ENCODE measurements around the gene ARHGEF3. TPM values are rescaled to one million over a fixed set of nuclear protein-coding genes. Genes with fewer than 3 reads are reported as not detected.

The ARHGEF3 gene
- total RNA-seq, 1 donor from 2014 or later, result 16.5 TPM

DNA sequence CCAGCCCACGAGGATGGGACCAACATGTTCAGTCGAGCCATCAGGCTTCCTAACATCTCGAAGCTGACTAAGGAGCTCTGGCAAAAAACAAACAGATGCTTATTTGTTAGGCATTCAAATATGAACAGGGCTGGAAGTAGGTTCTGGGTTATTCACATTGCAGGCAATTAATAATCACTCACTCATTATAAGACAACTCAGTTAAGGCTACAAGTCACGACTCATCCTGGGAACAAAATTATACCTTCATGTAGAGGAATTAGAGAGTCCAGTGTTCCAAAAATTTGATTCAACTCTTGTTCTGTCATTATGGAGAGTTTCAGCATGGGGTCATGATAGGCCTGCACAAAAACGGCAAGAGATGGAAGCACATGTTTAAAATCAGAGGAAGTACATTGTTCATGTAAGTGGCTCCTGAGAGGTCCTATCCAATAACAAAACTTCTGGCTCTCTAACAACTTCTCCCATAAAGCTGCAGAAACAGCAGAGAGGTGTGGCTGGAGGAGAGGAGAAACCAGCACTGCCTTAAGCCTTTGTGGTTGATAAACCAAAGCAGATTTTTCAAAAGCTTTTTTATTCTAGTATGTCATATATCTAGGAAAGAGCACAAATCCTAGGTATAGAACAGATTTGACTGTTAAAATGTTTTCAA, 50.6 kb downstream of the ARHGEF3 start:
- H3K27ac ChIP-seq (replicated peaks), result no peak overlapping the region
- no peaks in the 10 kb centered on the region for H3K27me3 ChIP-seq (ENCODE audit: low read depth)
- TF ChIP-seq, protein P1, sequence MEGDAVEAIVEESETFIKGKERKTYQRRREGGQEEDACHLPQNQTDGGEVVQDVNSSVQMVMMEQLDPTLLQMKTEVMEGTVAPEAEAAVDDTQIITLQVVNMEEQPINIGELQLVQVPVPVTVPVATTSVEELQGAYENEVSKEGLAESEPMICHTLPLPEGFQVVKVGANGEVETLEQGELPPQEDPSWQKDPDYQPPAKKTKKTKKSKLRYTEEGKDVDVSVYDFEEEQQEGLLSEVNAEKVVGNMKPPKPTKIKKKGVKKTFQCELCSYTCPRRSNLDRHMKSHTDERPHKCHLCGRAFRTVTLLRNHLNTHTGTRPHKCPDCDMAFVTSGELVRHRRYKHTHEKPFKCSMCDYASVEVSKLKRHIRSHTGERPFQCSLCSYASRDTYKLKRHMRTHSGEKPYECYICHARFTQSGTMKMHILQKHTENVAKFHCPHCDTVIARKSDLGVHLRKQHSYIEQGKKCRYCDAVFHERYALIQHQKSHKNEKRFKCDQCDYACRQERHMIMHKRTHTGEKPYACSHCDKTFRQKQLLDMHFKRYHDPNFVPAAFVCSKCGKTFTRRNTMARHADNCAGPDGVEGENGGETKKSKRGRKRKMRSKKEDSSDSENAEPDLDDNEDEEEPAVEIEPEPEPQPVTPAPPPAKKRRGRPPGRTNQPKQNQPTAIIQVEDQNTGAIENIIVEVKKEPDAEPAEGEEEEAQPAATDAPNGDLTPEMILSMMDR (IDR thresholded peaks at IDR 0.05; ENCODE audit: borderline replicate concordance), result no peak
- peaks cover 30% of the 10 kb centered on the region for H3K4me1 ChIP-seq
- H3K4me3 ChIP-seq, result no peak overlapping the region
- H3K36me3 ChIP-seq, result peaks cover 31% of the 10 kb centered on the region
- no peak for DNase-seq
- H3K9me3 ChIP-seq (replicated peaks), result no peaks in the 10 kb centered on the region
- intact Hi-C loops (cut with micrococcal nuclease), result no loop called here

DNA sequence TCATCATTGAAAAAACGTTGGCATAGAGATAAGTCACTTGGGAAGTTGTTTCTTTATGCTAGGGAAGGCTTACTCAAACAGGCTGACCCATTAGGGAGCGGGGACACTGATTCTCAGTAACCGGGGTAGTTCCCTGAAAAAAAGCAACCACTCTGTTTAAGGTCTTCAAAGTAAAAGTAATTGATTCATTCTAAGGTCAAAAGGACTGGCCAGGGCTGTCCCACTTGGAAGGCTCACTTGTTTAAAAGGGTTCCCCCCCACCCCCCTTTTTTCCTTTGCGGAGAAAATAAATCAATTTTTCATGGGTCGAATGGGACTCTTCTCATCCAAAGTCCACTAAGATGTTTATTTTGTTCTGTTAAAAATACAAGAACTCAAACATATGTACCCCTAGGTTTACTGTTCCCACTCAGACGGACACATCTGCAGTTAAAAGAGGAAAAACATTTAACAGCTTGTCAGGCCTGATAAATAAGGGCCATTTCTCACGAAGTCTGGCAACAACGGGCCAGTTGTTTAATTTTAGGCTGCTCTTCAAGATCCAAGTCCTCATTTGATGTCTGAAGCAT, 53.0 kb downstream of the ARHGEF3 start:
- intact Hi-C loops (cut with micrococcal nuclease), result no loop called here
- peak overlapping the region; percentile 25 for H3K27ac ChIP-seq (replicated peaks)

DNA sequence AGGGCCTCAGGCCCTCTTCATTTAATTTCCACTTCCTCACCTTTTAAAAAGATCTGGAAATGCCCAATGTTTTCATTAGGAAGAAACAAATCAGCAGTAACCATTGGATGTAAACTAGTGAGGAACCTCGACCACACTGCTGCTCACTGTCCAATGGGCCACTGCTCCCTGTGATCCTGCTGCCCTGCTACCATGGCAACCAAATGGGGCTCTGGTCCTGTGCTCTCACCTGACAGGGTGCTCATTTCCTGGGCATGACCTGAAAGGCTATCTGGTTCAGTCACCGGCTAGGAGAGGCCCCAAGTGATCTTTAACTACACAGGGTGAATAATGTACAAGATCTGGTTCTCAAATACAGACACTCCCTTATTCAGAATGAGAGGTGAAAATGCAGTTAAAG, 54.6 kb downstream of the ARHGEF3 start:
- Histone ChIP-seq H3K4me1 (peaks cover 9% of the 10 kb centered on the region), H3K4me3 (no peak overlapping the region), H3K27ac (replicated peaks) (no peak overlapping the region), H3K27me3 (ENCODE audit: low read depth) (no peaks in the 10 kb centered on the region), H3K36me3 (peaks cover 57% of the 10 kb centered on the region), H3K9me3 (replicated peaks) (no peaks in the 10 kb centered on the region)
- intact Hi-C loops (cut with micrococcal nuclease), result no loop called here
- no peak for DNase-seq
- TF ChIP-seq, protein P1 (IDR thresholded peaks at IDR 0.05; ENCODE audit: borderline replicate concordance), result no peak

More for the DNA sequence above, 53.0 kb downstream of the ARHGEF3 start:
- H3K4me3 ChIP-seq, result no peak overlapping the region
- TF ChIP-seq, protein P1 (IDR thresholded peaks at IDR 0.05; ENCODE audit: borderline replicate concordance), result no peak
- no peaks in the 10 kb centered on the region for H3K9me3 ChIP-seq (replicated peaks)
- H3K27me3 ChIP-seq (ENCODE audit: low read depth), result no peaks in the 10 kb centered on the region
- H3K36me3 ChIP-seq, result peaks cover 55% of the 10 kb centered on the region
- H3K4me1 ChIP-seq, result peaks cover 9% of the 10 kb centered on the region
- DNase-seq, result no peak

DNA sequence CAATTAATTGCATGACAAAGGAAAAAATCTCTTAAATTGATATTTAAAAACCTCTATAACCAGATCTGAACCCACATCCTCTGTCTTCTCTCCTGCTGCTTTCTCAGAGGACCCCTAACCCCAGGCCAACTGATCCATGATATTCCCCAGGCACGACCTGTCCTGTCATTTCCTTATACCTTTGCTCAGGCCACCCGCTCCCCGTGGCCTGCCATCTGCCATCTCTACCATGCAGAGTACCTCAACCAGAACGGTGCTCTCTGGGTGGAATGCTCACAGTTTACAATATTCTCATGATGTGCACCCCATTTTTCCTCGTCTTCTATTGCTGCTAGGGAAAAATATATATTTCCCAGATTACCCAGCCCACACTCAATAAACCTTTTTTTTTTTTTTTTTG, 57.7 kb downstream of the ARHGEF3 start:
- peaks cover 5% of the 10 kb centered on the region for H3K4me1 ChIP-seq
- DNase-seq, result no peak
- H3K27me3 ChIP-seq (ENCODE audit: low read depth), result no peaks in the 10 kb centered on the region
- H3K9me3 ChIP-seq (replicated peaks), result no peaks in the 10 kb centered on the region
- H3K27ac ChIP-seq (replicated peaks), result no peak overlapping the region
- intact Hi-C loops (cut with micrococcal nuclease), result no loop called here
- H3K4me3 ChIP-seq, result no peak overlapping the region
- TF ChIP-seq, protein P1 (IDR thresholded peaks at IDR 0.05; ENCODE audit: borderline replicate concordance), result no peak
- H3K36me3 ChIP-seq, result peaks cover 43% of the 10 kb centered on the region

DNA sequence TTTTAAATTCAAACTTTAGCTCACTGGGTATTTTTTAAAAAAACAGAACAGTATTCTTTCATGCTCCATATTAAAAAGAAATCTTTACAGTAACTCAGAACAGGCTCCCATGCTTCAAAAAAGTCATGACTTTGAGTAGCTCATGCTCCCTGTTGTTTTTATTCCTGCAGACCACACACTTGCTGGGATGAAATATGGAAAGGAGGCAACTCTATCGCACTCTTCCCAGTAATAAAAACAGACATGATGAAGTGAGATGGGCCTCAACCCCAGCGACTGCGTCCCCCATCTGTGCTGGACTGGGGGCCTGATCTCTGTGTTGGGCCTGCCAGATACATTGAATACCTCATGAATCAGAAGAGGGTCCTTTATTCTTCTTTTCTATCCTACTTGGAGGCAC, 58.9 kb downstream of the ARHGEF3 start:
- no peak for DNase-seq
- Histone ChIP-seq H3K27ac (replicated peaks) (no peak overlapping the region), H3K27me3 (ENCODE audit: low read depth) (no peaks in the 10 kb centered on the region), H3K9me3 (replicated peaks) (no peaks in the 10 kb centered on the region), H3K36me3 (peaks cover 42% of the 10 kb centered on the region), H3K4me3 (no peak overlapping the region), H3K4me1 (no peaks in the 10 kb centered on the region)
- intact Hi-C loops (cut with micrococcal nuclease), result no loop called here
- TF ChIP-seq, protein P1 (IDR thresholded peaks at IDR 0.05; ENCODE audit: borderline replicate concordance), result no peak
